ENCODE results near the gene TACSTD2. TPM values are rescaled to one million over a fixed set of nuclear protein-coding genes. Genes with fewer than 3 reads are reported as not detected.
"Not testable (repeated sequence)": the region's sequence is repeated elsewhere in the genome, so short reads cannot be mapped to it uniquely, and the experiment has no call there.

The TACSTD2 gene
- total RNA-seq, 2 experiments from 2014 or later, result not detected

DNA sequence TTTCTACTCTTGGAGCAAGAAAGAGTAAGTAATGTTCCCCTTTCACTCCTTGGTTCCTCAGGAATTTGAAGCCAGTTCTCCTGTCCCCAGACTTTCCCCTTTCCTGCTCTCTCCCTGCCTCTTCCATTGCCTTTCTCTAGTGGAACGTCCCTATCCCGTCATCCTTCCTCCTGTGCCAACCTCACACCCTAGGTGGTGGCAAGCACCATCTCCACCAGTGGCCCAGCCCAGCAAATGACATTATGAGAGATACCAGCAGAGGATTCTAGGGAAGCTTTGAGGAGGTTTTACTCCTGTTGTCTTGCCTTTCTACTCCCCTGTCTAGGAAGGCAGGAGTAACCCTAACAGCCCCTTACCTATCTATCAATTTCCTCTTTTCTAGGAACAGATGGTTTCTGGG, 8.1 kb upstream of the TACSTD2 start:
- intact Hi-C loops (cut with micrococcal nuclease), result no loop called here
- H3K4me3 Mint-ChIP-seq, result no peak overlapping the region
- ChIA-PET POLR2A (interaction anchor here (1.3 kb wide), 1 partner anchor 11 kb away, joined by 3 read pairs; no protein-coding TSS in a partner anchor), CTCF (interaction anchor here (1.9 to 3.1 kb wide), 2 partner anchors 67 to 69 kb away, joined by 5 to 11 read pairs; no protein-coding TSS in a partner anchor)
- H3K4me1 Mint-ChIP-seq (ENCODE audit: low read depth), result peaks cover 16% of the 10 kb centered on the region
- peaks cover 42% of the 10 kb centered on the region for H3K27me3 Mint-ChIP-seq
- no peak for DNase-seq
- no peaks in the 10 kb centered on the region for H3K9me3 Mint-ChIP-seq
- no peak overlapping the region for H3K27ac Mint-ChIP-seq
- no peaks in the 10 kb centered on the region for H3K36me3 Mint-ChIP-seq

DNA sequence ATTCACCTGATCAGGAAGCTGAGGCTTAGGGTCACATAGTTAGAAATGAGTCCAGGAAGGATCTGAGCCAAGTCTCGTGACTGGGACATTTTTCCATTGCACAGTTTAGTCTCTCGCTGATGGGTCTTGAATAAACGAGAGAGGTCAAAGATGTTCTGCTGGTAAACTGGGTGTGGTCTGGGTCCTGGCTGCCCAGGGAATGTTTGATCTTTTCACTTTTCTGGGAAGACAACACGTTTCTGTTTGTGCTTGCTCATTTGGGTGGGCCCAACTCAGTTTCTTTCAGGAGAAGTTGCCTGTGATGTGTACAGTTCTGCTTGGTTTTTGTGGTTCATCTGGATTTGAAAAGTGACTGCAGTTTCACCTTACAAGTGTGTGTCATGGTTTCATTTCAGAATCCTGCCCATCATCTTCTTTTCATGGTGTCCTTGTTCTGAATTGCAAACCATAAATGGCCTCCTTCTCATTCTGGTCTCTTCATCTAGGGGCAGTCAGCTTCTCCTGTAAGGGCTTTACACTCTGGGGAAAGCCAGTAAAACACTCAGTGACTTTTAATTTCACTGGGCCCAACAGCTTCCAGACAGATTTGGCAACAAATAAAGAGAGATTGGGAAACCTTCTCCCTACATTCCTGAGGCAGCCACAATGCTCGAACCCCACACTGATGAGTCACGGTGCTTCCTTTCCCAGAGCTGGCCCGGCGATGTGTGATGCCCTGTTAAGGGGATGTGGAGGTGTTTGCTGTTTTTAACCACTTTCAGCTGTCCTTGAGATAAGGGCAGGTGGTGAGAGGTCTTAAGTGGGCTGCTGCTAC, 7.2 kb upstream of the TACSTD2 start:
- ChIA-PET CTCF (interaction anchor here (0.7 to 3.1 kb wide), 4 partner anchors 11 to 68 kb away, joined by 3 to 11 read pairs (median 4); partner anchors contain the start of gene OMA1), POLR2A (interaction anchor here (1.3 kb wide), 1 partner anchor 10 kb away, joined by 3 read pairs; no protein-coding TSS in a partner anchor)
- H3K4me1 Mint-ChIP-seq (ENCODE audit: low read depth), result peaks cover 16% of the 10 kb centered on the region
- intact Hi-C loops (cut with micrococcal nuclease), result loop anchor here (1.0 kb wide), 1 partner anchor 11 kb away; no protein-coding TSS in a partner anchor
- H3K36me3 Mint-ChIP-seq, result no peaks in the 10 kb centered on the region
- no peak overlapping the region for H3K4me3 Mint-ChIP-seq
- H3K9me3 Mint-ChIP-seq, result no peaks in the 10 kb centered on the region
- DNase-seq, result no peak
- H3K27me3 Mint-ChIP-seq, result peaks cover 50% of the 10 kb centered on the region
- H3K27ac Mint-ChIP-seq, result no peak overlapping the region

DNA sequence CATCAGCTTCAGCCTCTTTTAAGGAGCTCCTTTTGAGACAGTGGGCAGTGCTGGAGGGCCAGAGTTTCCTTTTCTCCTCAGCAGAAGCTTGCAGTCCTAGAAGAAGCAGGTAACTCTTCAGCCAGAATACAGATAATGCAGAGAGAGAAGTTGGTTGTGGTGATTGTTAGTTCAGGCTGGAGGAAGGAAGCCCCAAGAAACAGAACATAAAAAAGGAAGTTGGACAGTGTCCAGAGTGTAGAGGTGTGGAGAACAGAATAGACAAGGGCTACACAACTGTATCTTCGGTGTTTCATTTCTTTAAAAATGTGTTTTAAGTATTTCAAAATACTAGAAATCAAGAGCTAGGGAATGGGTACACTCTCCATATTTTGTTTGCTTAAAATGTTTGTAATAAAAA, 6.4 kb upstream of the TACSTD2 start:
- intact Hi-C loops (cut with micrococcal nuclease), result no loop called here
- peaks cover 18% of the 10 kb centered on the region for H3K4me1 Mint-ChIP-seq (ENCODE audit: low read depth)
- H3K4me3 Mint-ChIP-seq, result no peak overlapping the region
- ChIA-PET POLR2A (no interaction called here), CTCF (interaction anchor here (0.7 to 3.1 kb wide), 3 partner anchors 37 to 69 kb away, joined by 3 to 11 read pairs (median 4); partner anchors contain the start of gene OMA1)
- H3K27me3 Mint-ChIP-seq, result peaks cover 50% of the 10 kb centered on the region
- no peaks in the 10 kb centered on the region for H3K9me3 Mint-ChIP-seq
- no peak overlapping the region for H3K27ac Mint-ChIP-seq
- H3K36me3 Mint-ChIP-seq, result no peaks in the 10 kb centered on the region
- DNase-seq, result no peak

DNA sequence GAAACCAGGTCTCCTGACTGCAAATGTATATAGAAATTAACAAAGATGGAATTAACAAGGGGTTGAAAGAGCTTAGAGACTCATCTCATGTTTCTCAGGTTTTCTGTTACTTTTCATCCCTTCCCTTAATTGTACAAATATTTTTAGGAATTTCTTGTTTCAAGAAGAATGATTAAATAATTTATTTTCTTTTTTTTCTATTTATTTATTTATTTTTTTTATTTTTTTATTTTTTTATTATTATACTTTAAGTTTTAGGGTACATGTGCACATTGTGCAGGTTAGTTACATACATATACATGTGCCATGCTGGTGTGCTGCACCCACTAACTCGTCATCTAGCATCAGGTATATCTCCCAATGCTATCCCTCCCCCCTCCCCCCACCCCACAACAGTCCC, 5.1 kb upstream of the TACSTD2 start:
- intact Hi-C loops (cut with micrococcal nuclease); CTCF ChIA-PET; H3K9me3 Mint-ChIP-seq; H3K27ac Mint-ChIP-seq; H3K4me3 Mint-ChIP-seq; H3K36me3 Mint-ChIP-seq; POLR2A ChIA-PET; DNase-seq: not testable (repeated sequence)
- Mint-ChIP-seq H3K4me1 (ENCODE audit: low read depth) (peaks cover 29% of the 10 kb centered on the region), H3K27me3 (peaks cover 58% of the 10 kb centered on the region)

DNA sequence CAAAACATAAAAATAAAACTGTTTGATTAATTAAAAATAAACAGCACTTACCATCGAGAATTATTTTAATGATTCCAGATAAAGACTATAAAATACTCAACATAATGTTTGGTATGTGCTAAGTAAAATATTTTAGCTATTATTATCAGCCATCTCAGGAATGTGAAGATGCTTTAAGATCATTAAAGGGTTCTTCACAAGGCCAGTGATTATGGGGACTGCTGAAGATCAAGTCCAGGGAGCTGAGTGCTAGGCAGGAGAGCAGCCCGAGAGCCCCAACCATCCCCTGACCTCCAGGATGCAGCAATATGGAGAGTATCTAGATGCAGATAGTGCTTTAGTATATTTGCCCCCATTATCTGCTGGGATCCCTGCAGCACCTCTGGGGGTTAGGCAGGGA, 4.6 kb upstream of the TACSTD2 start:
- intact Hi-C loops (cut with micrococcal nuclease), result no loop called here
- Mint-ChIP-seq H3K9me3 (no peaks in the 10 kb centered on the region), H3K36me3 (no peaks in the 10 kb centered on the region), H3K4me3 (no peak overlapping the region), H3K27ac (no peak overlapping the region), H3K4me1 (ENCODE audit: low read depth) (peaks cover 30% of the 10 kb centered on the region), H3K27me3 (peaks cover 57% of the 10 kb centered on the region)
- ChIA-PET POLR2A (no interaction called here), CTCF (no interaction called here)
- DNase-seq, result no peak

DNA sequence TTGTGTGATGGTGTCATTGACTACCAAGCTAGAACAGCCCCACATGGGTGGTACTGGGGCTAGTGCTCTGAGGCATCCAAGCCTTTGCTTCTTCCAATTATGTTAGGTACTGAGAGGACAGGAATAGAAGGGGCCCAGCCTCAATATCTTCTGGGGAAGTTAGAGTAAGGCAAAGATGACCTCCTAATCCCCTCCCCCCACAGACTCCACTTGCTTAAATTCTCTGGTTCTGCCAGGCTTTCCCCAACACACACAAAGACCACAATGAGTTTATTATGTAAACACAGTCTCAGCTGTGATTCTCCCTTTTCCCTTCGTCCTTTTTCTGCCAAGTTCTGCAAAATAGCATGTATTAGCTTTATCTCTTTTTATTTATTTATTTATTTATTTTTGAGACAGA, 3.1 kb upstream of the TACSTD2 start:
- no peaks in the 10 kb centered on the region for H3K9me3 Mint-ChIP-seq
- H3K4me1 Mint-ChIP-seq (ENCODE audit: low read depth), result peaks cover 40% of the 10 kb centered on the region
- intact Hi-C loops (cut with micrococcal nuclease), result no loop called here
- DNase-seq, result no peak
- peaks cover 58% of the 10 kb centered on the region for H3K27me3 Mint-ChIP-seq
- ChIA-PET POLR2A (no interaction called here), CTCF (no interaction called here)
- H3K4me3 Mint-ChIP-seq, result no peak overlapping the region
- H3K27ac Mint-ChIP-seq, result no peak overlapping the region
- H3K36me3 Mint-ChIP-seq, result no peaks in the 10 kb centered on the region

DNA sequence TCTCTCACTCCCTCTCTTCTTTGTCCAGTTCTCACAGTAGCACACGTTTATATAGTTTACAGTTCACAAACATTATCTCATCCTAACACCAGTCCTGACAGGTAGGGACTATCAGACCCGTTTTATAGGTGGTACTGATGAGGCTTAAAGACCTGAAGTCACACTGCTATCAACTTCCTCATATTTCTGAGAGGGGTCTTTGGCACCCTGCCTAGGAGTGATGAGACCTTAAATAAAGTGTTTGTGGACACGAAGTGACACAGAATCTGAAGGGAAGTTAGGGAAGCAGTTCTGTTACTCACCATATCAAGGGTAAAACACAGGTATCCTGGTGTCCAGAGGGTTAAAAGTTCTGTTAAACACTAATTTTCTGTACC, 590 bp upstream of the TACSTD2 start:
- Mint-ChIP-seq H3K4me3 (no peak overlapping the region), H3K27ac (no peak overlapping the region), H3K9me3 (no peaks in the 10 kb centered on the region), H3K36me3 (no peaks in the 10 kb centered on the region), H3K27me3 (peaks cover 48% of the 10 kb centered on the region), H3K4me1 (ENCODE audit: low read depth) (peaks cover 42% of the 10 kb centered on the region)
- ChIA-PET CTCF (no interaction called here), POLR2A (no interaction called here)
- no peak for DNase-seq
- intact Hi-C loops (cut with micrococcal nuclease), result no loop called here

DNA sequence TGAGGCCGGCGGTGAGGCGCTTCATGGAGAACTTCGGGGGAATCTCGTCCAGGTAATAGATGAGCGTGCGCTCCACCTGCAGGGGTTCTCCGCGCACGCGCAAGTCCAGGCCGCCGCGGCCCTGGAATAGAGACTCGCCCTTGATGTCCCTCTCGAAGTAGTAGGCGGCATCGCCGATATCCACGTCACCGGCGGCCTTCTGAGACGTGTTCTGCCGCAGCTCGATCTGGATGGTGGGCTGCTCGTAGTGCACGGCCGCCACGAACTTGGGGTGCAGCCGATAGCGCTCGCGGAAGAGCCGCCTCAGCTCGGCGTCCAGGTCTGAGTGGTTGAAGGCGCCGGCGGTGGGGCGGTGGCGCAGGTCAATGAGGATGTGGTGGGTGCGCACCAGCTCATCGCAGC, 726 bp downstream of the TACSTD2 start:
- intact Hi-C loops (cut with micrococcal nuclease), result no loop called here
- no peak overlapping the region for H3K27ac Mint-ChIP-seq
- ChIA-PET POLR2A (no interaction called here), CTCF (no interaction called here)
- no peaks in the 10 kb centered on the region for H3K9me3 Mint-ChIP-seq
- no peaks in the 10 kb centered on the region for H3K36me3 Mint-ChIP-seq
- DNase-seq, result peak; percentile 15
- peaks cover 42% of the 10 kb centered on the region for H3K4me1 Mint-ChIP-seq (ENCODE audit: low read depth)
- H3K4me3 Mint-ChIP-seq, result peak overlapping the region; percentile 57
- H3K27me3 Mint-ChIP-seq, result peaks cover 58% of the 10 kb centered on the region

DNA sequence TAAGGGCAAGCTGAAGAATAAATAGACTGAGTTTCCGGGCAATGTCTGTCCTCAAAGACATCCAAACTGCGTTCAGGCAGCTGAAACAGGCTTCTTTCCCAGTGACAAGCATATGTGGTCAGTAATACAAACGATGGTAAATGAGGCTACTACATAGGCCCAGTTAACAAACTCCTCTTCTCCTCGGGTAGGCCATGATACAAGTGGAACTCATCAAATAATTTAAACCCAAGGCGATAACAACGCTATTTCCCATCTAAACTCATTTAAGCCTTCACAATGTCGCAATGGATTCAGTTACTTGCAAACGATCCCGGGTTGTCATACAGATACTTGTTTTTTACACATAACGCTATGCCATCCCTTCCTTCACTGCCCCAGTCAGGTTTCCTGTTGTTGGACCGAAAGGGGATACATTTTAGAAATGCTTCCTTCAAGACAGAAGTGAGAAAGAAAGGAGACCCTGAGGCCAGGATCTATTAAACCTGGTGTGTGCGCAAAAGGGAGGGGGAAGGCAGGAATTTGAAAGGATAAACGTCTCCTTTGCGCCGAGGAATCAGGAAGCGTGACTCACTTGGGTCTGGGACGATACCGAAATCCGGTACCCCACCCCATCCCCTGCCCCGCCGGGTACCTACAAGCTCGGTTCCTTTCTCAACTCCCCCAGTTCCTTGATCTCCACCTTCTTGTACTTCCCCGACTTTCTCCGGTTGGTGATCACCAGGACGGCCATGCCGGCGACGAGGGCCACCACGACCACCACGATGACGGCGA, 1.3 kb downstream of the TACSTD2 start:
- Mint-ChIP-seq H3K36me3 (no peaks in the 10 kb centered on the region), H3K27me3 (peaks cover 56% of the 10 kb centered on the region), H3K9me3 (no peaks in the 10 kb centered on the region), H3K4me3 (peak overlapping the region; percentile 57), H3K27ac (no peak overlapping the region), H3K4me1 (ENCODE audit: low read depth) (peaks cover 42% of the 10 kb centered on the region)
- POLR2A ChIA-PET, result no interaction called here
- intact Hi-C loops (cut with micrococcal nuclease), result no loop called here
- CTCF ChIA-PET, result no interaction called here
- DNase-seq, result no peak

DNA sequence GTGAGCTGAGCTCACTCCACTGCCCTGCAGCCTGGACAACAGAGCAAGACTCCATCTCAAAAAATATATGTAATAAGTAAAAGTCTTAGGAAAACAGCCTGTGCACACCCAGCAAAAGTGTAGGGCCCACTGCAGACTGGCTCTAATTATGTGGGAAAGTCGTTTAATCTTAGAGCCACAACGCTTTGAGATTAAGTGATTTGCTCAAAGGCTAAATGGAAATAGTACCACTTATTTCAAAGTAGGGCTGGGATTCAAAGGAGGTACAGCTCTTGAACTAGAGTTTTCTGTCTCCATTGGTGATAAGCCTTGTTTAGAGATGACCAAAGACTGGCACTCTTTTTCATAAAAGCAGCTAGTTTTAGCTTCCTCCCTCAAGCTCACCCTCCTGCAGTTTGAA, 2.2 kb downstream of the TACSTD2 start:
- H3K27me3 Mint-ChIP-seq, result peaks cover 60% of the 10 kb centered on the region
- peaks cover 42% of the 10 kb centered on the region for H3K4me1 Mint-ChIP-seq (ENCODE audit: low read depth)
- POLR2A ChIA-PET, result no interaction called here
- H3K9me3 Mint-ChIP-seq, result no peaks in the 10 kb centered on the region
- DNase-seq, result no peak
- H3K4me3 Mint-ChIP-seq, result no peak overlapping the region
- intact Hi-C loops (cut with micrococcal nuclease), result no loop called here
- no peaks in the 10 kb centered on the region for H3K36me3 Mint-ChIP-seq
- CTCF ChIA-PET, result interaction anchor here (1.3 kb wide), 1 partner anchor 28 kb away, joined by 4 read pairs; the partner anchor contains the start of gene OMA1
- no peak overlapping the region for H3K27ac Mint-ChIP-seq

DNA sequence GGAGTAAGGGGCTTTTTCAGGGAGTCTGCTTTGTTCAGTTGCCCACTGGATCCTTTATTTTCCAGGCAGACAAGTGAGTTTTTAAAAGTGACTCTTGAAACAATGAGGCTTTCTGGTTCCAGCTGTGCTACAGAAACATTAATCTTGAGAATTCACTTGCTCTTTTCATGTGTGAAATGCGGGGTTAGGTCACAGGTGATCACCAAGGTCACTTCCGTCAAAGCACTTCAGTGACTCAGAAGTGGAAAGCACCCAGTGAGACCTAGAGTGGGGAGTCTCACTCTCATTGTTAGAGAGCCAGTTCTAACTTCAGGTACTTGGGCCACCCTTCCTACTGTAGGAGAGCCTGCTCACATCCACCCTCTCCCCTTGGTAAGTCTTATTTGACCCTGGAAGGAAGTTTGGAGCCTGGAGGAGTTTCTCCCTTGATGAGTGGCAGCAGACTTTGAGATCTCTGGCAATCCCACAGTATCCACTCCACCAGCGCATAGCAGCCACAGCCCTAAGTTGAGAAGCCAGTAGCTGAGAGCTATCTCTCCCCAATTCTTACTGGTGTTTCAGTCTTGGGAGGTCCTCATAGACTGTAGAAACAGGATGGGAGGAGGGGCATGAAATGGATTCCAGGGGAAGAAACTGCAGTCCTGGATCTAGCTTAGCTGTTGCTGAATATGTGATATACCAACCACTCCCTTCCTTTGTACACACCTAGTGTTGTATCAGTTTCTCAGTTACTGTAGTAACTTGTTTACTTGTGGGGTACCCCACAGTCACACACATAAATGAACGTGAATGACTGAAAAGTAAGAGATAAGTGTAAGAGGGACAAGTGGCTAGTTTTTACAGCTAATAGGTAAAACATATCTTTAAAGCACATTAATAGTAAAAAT, 3.1 kb downstream of the TACSTD2 start:
- Mint-ChIP-seq H3K36me3 (no peaks in the 10 kb centered on the region), H3K4me1 (ENCODE audit: low read depth) (peaks cover 40% of the 10 kb centered on the region), H3K27me3 (peaks cover 57% of the 10 kb centered on the region), H3K9me3 (no peaks in the 10 kb centered on the region), H3K4me3 (no peak overlapping the region), H3K27ac (peak overlapping the region; percentile 43)
- ChIA-PET POLR2A (interaction anchor here (0.7 to 1.0 kb wide), 2 partner anchors 11 to 50 kb away, joined by 3 read pairs; no protein-coding TSS in a partner anchor), CTCF (interaction anchor here (1.1 to 1.3 kb wide), 2 partner anchors 10 to 28 kb away, joined by 3 to 4 read pairs; partner anchors contain the start of gene OMA1)
- peak; percentile 78 for DNase-seq
- intact Hi-C loops (cut with micrococcal nuclease), result loop anchor here (1.0 to 2.0 kb wide), 4 partner anchors 10 to 79 kb away; partner anchors contain the start of gene OMA1
